Cardiac muscle cell (in vitro differentiated cells and primary cell): ENCODE measurements around the gene TRIM44. TPM values are rescaled to one million over a fixed set of nuclear protein-coding genes. Genes with fewer than 3 reads are reported as not detected.

Experiments used
- DNase-seq, 2 donors: peaks; one replicate each; pipeline versions ENCODE4 v3.0.0 to v3.0.0-alpha.2; 2010 to 2017; ENCODE audit warnings: low read depth in 1 of 2, low spot score in 1 of 2
- H3K27ac ChIP-seq: fragments of 200-600 bp; sonication (generic); 2 replicates; pipeline ENCODE4 v1.5.1; 2016
- H3K27me3 ChIP-seq: fragments of 200-600 bp; sonication (generic); 2 replicates; pipeline ENCODE4 v1.6.0; 2016; ENCODE audit warnings: control low read depth
- H3K36me3 ChIP-seq: fragments of 200-600 bp; sonication (generic); 2 replicates; pipeline ENCODE4 v1.5.1; 2016; ENCODE audit warnings: control low read depth
- H3K4me1 ChIP-seq: fragments of 200-600 bp; sonication (generic); 2 replicates; pipeline ENCODE4 v1.8.1; 2017; ENCODE audit warnings: low read depth, mild to moderate bottlenecking, mixed run types
- H3K4me3 ChIP-seq: fragments of 200-600 bp; sonication (generic); 2 replicates; pipeline ENCODE4 v1.5.1; 2016; ENCODE audit warnings: mild to moderate bottlenecking
- H3K9me3 ChIP-seq: fragments of 200-600 bp; sonication (generic); 2 replicates; pipeline ENCODE4 v1.5.1; 2017; ENCODE audit warnings: low read depth, mild to moderate bottlenecking, control low read depth
- CTCF ChIP-seq: IDR thresholded peaks from 2 replicates; pipeline ENCODE4 v1.5.1; 2012; ENCODE audit warnings: low read depth, mild to moderate bottlenecking, low read length
- polyA plus RNA-seq: library from polyadenylated mRNA; unstranded; fragments of >200 nt; fragmentation: Nextera tagmentation; extraction: Ambion mirVana; gene quantifications from 2 replicates; pipeline ENCODE4 v1.2.1, GENCODE V29; 2016
- total RNA-seq: library from RNA; depleted of rRNA; stranded (reverse); fragments of >200 nt; gene quantifications from 2 replicates; pipeline ENCODE4 v1.2.3, GENCODE V29; 2016

TRIM44 gene
- total RNA-seq (19.2 and 44.2 TPM in 2 replicates), polyA plus RNA-seq (45.7 and 52.1 TPM in 2 replicates)

- H3K27me3 ChIP-seq, result peaks cover 39% of the 10 kb centered on the region
- H3K4me3 ChIP-seq, result peak within 1 kb of the TSS; percentile 56
- DNase-seq, result peak; percentile 84 to 91
- no peak for TF ChIP-seq CTCF
- peak within 1 kb of the TSS; percentile 90 for H3K27ac ChIP-seq
- H3K4me1 ChIP-seq, result no peaks in the 10 kb centered on the region
- H3K9me3 ChIP-seq, result no peaks in the 10 kb centered on the region
- H3K36me3 ChIP-seq, result no peaks in the 10 kb centered on the region
Measured at GRCh38 chr11:35662649-35663407, at the start of gene TRIM44. Gene TRIM44, plus strand, starts transcription at chr11:35662775. Its CDS starts 337 bp downstream, at chr11:35663112.

GRCh38 chr11:35614939-35615569 is 47.5 kb upstream of the TRIM44 start:
- DNase-seq, result no peak

GRCh38 chr11:35615921-35616900 is 46.4 kb upstream of the TRIM44 start:
- Histone ChIP-seq H3K36me3 (no peaks in the 10 kb centered on the region), H3K27me3 (peaks cover 70% of the 10 kb centered on the region), H3K4me3 (no peak overlapping the region), H3K27ac (no peak overlapping the region), H3K4me1 (peaks cover 5% of the 10 kb centered on the region), H3K9me3 (no peaks in the 10 kb centered on the region)
- DNase-seq, result peak; percentile 73 to 79
- peak; percentile 67 for TF ChIP-seq CTCF

More at GRCh38 chr11:35614939-35615569, 47.5 kb upstream of the TRIM44 start:
- H3K4me1 ChIP-seq, result peaks cover 5% of the 10 kb centered on the region
- peaks cover 68% of the 10 kb centered on the region for H3K27me3 ChIP-seq
- no peaks in the 10 kb centered on the region for H3K9me3 ChIP-seq
- H3K4me3 ChIP-seq, result no peak overlapping the region
- no peaks in the 10 kb centered on the region for H3K36me3 ChIP-seq
- no peak overlapping the region for H3K27ac ChIP-seq
- TF ChIP-seq CTCF, result no peak

- H3K36me3 ChIP-seq, result no peaks in the 10 kb centered on the region
- H3K27me3 ChIP-seq, result peaks cover 68% of the 10 kb centered on the region
- DNase-seq, result no peak
- H3K4me3 ChIP-seq, result no peak overlapping the region
- peaks cover 5% of the 10 kb centered on the region for H3K4me1 ChIP-seq
- H3K27ac ChIP-seq, result no peak overlapping the region
- no peak for TF ChIP-seq CTCF
- H3K9me3 ChIP-seq, result no peaks in the 10 kb centered on the region
Measured at GRCh38 chr11:35617316-35617686, 45.3 kb upstream of the TRIM44 start.
